Trophoblast cell (in vitro differentiated cells and primary cell): ENCODE results near the gene LIPK.

Source experiments
- DNase-seq, 2 donors: peaks; one replicate each; pipeline ENCODE4 v3.0.0-alpha.2; 2016
- H2AFZ ChIP-seq: 2 replicates; pipeline ENCODE4 v1.6.1; 2013; ENCODE audit warnings: low read length, moderate library complexity, mild to moderate bottlenecking; ENCODE audit not compliant: insufficient read depth, poor library complexity
- H2AK5ac ChIP-seq: 2 replicates; pipeline ENCODE4 v1.6.1; 2013; ENCODE audit warnings: mild to moderate bottlenecking, low read length
- H2BK120ac ChIP-seq: 2 replicates; pipeline ENCODE4 v1.6.1; 2013; ENCODE audit warnings: low read length, mild to moderate bottlenecking, moderate library complexity; ENCODE audit not compliant: insufficient read depth, poor library complexity
- H2BK12ac ChIP-seq: 2 replicates; pipeline ENCODE4 v1.6.1; 2013; ENCODE audit warnings: mild to moderate bottlenecking, low read length, moderate library complexity
- H2BK5ac ChIP-seq: 2 replicates; pipeline ENCODE4 v1.6.1; 2013; ENCODE audit warnings: low read length, low read depth, moderate library complexity, mild to moderate bottlenecking; ENCODE audit not compliant: poor library complexity
- H3K14ac ChIP-seq: 2 replicates; pipeline ENCODE4 v1.6.1; 2013; ENCODE audit warnings: mild to moderate bottlenecking, low read length
- H3K18ac ChIP-seq: 2 replicates; pipeline ENCODE4 v1.6.1; 2013; ENCODE audit warnings: mild to moderate bottlenecking, low read length
- H3K23ac ChIP-seq: 2 replicates; pipeline ENCODE4 v1.6.1; 2013; ENCODE audit warnings: low read length
- H3K27ac ChIP-seq: 2 replicates; pipeline ENCODE4 v1.5.1; 2013; ENCODE audit warnings: low read depth, mild to moderate bottlenecking, inconsistent platforms, low read length, moderate library complexity
- H3K27me3 ChIP-seq: 2 replicates; pipeline ENCODE4 v1.6.1; 2013; ENCODE audit warnings: inconsistent platforms, mild to moderate bottlenecking, low read length, moderate library complexity; ENCODE audit not compliant: insufficient read depth
- H3K36me3 ChIP-seq, 2 experiments: 1 replicate in 1 of 2; 2 replicates in 1 of 2; pipeline ENCODE4 v1.6.1; 2013; ENCODE audit warnings: low read length in 2 of 2, mild to moderate bottlenecking in 2 of 2, moderate library complexity in 1 of 2; ENCODE audit not compliant: insufficient read depth in 2 of 2, control insufficient read depth in 1 of 2
- H3K4ac ChIP-seq: 2 replicates; pipeline ENCODE4 v1.6.1; 2013; ENCODE audit warnings: low read depth, mild to moderate bottlenecking, low read length, moderate library complexity
- H3K4me1 ChIP-seq, 2 experiments: 1 replicate in 1 of 2; 2 replicates in 1 of 2; pipeline ENCODE4 v1.6.1; 2013; ENCODE audit warnings: low read length in 2 of 2, mild to moderate bottlenecking in 2 of 2, moderate library complexity in 1 of 2; ENCODE audit not compliant: insufficient read depth in 2 of 2, control insufficient read depth in 1 of 2
- H3K4me2 ChIP-seq: 2 replicates; pipeline ENCODE4 v1.6.1; 2013; ENCODE audit warnings: inconsistent platforms, mild to moderate bottlenecking, low read length, moderate library complexity
- H3K4me3 ChIP-seq: 2 replicates; pipeline ENCODE4 v1.5.1; 2013; ENCODE audit warnings: mild to moderate bottlenecking, low read depth, low read length, inconsistent platforms
- H3K79me1 ChIP-seq: one replicate; pipeline ENCODE4 v1.6.1; 2013; ENCODE audit warnings: low read length
- H3K79me2 ChIP-seq: 2 replicates; pipeline ENCODE4 v1.6.1; 2013; ENCODE audit warnings: low read length, mild to moderate bottlenecking; ENCODE audit not compliant: control insufficient read depth, insufficient read depth, poor library complexity
- H3K9ac ChIP-seq: 2 replicates; pipeline ENCODE4 v1.6.1; 2013; ENCODE audit warnings: mild to moderate bottlenecking, low read length
- H3K9me3 ChIP-seq: 2 replicates; pipeline ENCODE4 v1.6.1; 2013; ENCODE audit warnings: low read depth, mild to moderate bottlenecking, control low read depth, inconsistent platforms, low read length; ENCODE audit not compliant: insufficient read depth
- H4K12ac ChIP-seq: 2 replicates; pipeline ENCODE4 v1.6.1; 2013; ENCODE audit warnings: low read depth, mild to moderate bottlenecking, low read length, moderate library complexity
- H4K8ac ChIP-seq: 2 replicates; pipeline ENCODE4 v1.6.1; 2013; ENCODE audit warnings: low read depth, mild to moderate bottlenecking, low read length, moderate library complexity
- H4K91ac ChIP-seq: one replicate; pipeline ENCODE4 v1.6.1; 2013; ENCODE audit warnings: low read depth, mild to moderate bottlenecking, low read length, moderate library complexity
- WGBS: extraction: QIAGEN DNeasy Blood & Tissue Kit; methylation state at CpG from one replicate; pipeline ENCODE4 v1.1.7; 2013; ENCODE audit warnings: missing lambda C conversion rate; ENCODE audit not compliant: insufficient read length, insufficient coverage; ENCODE audit errors: extremely low coverage; 5-methylcytosine and 5-hydroxymethylcytosine counted together

LIPK gene

GRCh38 chr10:88794731-88795130, 88.7 kb downstream of the LIPK start:
- no peak overlapping the region for H2BK5ac ChIP-seq
- H3K27me3 ChIP-seq = no peaks in the 10 kb centered on the region
- no peak overlapping the region for H3K23ac ChIP-seq
- no peak overlapping the region for H3K9ac ChIP-seq
- no peak overlapping the region for H4K12ac ChIP-seq
- no peaks in the 10 kb centered on the region for H3K79me2 ChIP-seq
- H3K4me2 ChIP-seq = no peak overlapping the region
- no peak overlapping the region for H2BK12ac ChIP-seq
- no peaks in the 10 kb centered on the region for H3K4me1 ChIP-seq
- H4K91ac ChIP-seq = no peak overlapping the region
- no peak overlapping the region for H3K4me3 ChIP-seq
- no peak overlapping the region for H3K4ac ChIP-seq
- WGBS = no CpG with 5 or more reads among the region's 1 CpG
- no peak overlapping the region for H2AK5ac ChIP-seq
- no peak overlapping the region for H2BK120ac ChIP-seq
- peaks cover 1% of the 10 kb centered on the region for H3K9me3 ChIP-seq
- no peak overlapping the region for H3K27ac ChIP-seq
- no peak overlapping the region for H4K8ac ChIP-seq
- H3K14ac ChIP-seq = no peak overlapping the region
- H3K18ac ChIP-seq = no peak overlapping the region
- H2AFZ ChIP-seq = no peak overlapping the region
- H3K36me3 ChIP-seq = no peaks in the 10 kb centered on the region
- DNase-seq = no peak
- no peaks in the 10 kb centered on the region for H3K79me1 ChIP-seq

DNA sequence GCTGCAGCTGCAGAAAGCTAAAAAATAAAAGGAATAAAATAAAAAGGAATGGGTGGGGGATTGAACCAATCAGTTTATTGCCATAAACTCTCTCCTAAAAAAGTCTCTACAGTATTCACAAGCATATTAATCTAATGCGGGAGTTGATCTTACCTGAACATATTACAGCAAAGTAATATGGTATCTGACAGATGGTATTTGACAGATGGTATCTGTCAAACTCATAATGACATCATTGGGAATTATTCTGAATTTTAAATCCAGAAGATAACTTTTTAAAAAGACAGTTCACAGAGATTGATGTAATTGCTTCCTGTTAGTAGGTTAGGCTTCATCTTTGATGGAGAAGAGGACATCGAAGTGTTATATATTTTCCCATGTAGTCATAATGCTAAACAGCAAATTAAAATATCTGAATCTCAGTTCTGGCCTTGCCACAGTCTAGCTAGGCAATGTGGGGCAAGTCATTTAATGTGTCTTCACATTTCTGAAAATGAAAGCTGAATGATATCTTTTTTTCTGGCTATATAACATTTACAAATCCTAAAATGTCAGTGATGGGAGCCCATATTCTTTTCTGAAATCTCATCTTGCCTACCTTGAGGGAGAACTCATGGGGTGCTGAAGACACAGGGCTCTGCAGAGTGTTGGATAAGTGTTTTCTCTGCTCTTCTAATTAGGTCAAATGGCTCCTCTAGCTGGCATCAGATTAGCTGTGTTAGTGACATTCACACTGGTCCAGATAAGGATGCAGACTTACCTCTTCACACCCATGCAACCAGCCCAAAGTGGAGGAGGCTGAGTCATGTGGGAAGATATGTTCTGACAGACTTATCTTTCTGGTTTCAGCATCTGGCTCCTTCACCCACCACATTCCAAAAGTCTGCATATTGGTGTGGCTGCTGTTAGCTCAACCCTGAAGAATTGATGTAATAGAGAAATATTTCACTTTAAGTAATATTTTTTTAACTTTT, 94.4 kb downstream of the LIPK start:
- no peaks in the 10 kb centered on the region for H3K79me1 ChIP-seq
- no peak overlapping the region for H2BK5ac ChIP-seq
- no peaks in the 10 kb centered on the region for H3K36me3 ChIP-seq
- no peak overlapping the region for H3K27ac ChIP-seq
- H2AK5ac ChIP-seq = no peak overlapping the region
- H2AFZ ChIP-seq = no peak overlapping the region
- no peak overlapping the region for H2BK120ac ChIP-seq
- H3K4me1 ChIP-seq = no peaks in the 10 kb centered on the region
- H3K14ac ChIP-seq = no peak overlapping the region
- no peak overlapping the region for H3K23ac ChIP-seq
- H4K8ac ChIP-seq = no peak overlapping the region
- DNase-seq = peak; percentile 69 to 87
- no peak overlapping the region for H3K9ac ChIP-seq
- H3K4me3 ChIP-seq = no peak overlapping the region
- no peak overlapping the region for H3K4ac ChIP-seq
- no CpG with 5 or more reads among the region's 2 CpGs for WGBS
- no peak overlapping the region for H4K91ac ChIP-seq
- H3K27me3 ChIP-seq = no peaks in the 10 kb centered on the region
- H2BK12ac ChIP-seq = no peak overlapping the region
- H3K9me3 ChIP-seq = no peaks in the 10 kb centered on the region
- no peak overlapping the region for H3K18ac ChIP-seq
- no peaks in the 10 kb centered on the region for H3K79me2 ChIP-seq
- H3K4me2 ChIP-seq = no peak overlapping the region
- H4K12ac ChIP-seq = no peak overlapping the region
